HG03159 (cell line): Measurements from ENCODE around the gene ZNF214.

Source experiments
- ATAC-seq: cut with Tn5 transposase; IDR thresholded peaks from one replicate; pipeline ENCODE4 v1.9.1; 2021; ENCODE audit warnings: mild to moderate bottlenecking, moderate library complexity; ENCODE audit not compliant: unreplicated experiment

ZNF214 gene

DNA sequence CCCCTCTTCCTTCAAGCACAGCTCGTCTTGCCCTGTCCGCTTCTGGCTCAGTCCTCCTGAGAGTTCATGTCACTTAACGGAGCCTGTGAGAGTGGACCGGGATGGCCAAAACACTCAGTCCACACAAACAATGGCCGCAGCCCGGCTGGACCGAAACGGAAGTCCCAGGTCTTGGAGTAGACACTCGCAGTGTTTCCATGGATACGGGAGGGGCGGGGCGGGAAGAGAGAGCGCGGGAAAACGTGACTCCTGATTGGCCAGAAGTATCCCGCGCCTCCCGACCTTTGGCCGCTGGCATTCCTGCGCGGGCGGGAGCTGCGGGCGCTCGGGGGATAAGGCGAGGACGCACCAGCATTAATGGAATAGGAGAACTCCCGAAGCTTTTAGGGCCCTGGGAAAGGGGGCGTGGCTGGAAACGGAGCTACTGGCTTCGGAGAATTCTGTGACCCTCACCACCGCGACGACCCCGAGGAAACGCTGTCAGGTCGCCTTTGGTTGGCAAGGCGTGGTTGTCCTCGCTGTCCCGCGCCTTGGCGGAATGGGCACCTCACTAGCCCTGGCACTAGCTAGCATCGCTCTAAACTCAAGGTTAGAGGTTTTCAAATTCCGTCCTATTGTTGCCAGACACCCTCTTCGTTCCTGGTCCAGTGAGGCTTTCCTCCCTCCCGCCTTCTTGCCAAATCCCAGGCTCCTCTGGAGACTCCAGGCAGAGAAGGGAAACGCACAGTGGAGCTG lies at the start of gene ZNF214, which contains the start of gene NLRP14:
TSS of gene ZNF214 (minus strand) at position 164 of the 735 bp plus-strand sequence. CDS start 17,511 bp downstream, outside the sequence.
TSS of gene NLRP14 (plus strand) at position 297 of the 735 bp plus-strand sequence. CDS start 18,108 bp downstream, outside the sequence.
- no peak for ATAC-seq

DNA sequence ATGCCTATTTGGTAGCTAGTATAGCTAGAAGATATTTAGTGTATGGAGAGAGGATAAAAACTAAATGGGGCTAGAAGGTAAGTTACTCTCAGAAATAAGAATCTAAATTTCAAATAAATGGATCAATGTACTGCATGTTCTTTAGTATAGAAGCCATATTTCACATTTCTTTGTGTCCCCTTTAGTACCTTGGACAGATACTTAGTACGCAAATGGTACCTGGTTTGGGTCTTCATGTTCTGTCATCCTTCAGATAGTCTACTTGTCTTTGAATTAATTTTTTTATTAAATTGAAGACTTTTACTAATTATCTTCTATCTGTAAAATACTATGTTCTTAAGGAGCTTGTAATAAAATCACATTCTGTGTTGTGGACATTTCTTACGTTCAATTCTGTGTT lies 42.4 kb upstream of the ZNF214 start:
- no peak for ATAC-seq

DNA sequence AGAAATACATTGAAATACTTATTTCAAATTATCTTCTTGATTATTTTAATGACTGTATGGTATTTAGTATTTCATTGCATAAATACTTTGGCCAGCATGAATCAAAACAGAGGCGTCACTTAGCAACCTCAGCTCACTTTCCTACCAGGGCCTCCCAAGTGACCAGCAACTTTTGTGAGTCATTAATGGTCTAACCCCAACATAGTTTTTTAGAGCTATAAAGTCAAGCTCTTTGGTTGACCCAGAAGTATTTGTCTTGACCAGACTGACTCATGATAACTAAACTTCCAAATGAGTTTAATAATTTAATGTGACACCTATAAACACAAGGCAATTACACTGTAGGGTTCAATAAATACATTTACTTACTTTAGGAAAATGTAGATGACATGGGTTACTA lies 40.7 kb upstream of the ZNF214 start:
- no peak for ATAC-seq

DNA sequence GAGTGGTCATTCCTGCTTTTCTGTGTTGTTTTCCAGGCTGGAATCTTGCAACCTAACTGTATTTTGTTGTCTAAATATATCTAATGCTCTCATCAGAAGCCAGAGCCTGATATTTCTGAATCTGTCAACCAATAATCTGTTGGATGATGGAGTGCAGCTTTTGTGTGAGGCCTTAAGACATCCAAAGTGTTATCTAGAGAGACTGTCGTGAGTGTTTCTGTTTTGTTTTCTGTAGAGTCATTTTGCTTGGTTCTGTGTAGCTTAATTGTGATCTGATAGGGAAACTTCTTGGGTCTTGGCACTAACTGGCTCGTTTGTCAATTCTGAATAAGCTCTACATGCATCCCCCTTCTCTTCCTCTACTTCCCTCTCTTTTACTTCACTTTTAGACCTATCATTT lies 37.5 kb upstream of the ZNF214 start:
- no peak for ATAC-seq

DNA sequence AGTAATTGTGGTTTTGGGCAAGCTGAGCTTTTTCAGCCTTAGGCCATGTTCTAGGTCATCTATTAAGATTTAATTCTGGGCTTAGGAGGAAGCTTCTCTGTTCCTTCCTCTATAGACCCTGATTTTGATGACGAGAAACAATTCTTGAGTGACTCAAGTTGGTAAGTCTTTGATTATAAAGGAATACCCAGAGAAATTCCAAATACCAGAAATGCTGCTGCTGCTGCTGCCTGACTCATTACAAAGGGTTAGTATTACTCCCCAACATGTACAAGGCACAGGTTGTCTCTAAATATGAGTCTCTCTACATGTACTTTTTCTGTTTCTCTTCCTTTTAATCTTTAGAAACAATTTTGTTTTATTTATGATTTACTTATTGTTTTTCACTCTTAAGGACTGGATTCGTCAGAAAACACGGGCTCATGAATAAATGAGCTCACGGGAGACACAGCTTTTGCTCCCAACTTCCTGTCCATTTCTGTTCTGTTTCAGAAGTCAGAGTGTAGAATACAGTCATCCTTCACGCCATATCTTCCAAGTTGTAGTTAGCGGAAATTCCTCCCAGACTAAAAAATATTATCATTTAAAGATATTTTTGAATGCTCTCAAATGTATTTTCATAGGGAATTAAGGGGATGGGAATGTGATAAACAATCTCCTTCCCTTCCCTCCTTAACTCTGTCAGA lies 36.8 kb upstream of the ZNF214 start:
- no peak for ATAC-seq

DNA sequence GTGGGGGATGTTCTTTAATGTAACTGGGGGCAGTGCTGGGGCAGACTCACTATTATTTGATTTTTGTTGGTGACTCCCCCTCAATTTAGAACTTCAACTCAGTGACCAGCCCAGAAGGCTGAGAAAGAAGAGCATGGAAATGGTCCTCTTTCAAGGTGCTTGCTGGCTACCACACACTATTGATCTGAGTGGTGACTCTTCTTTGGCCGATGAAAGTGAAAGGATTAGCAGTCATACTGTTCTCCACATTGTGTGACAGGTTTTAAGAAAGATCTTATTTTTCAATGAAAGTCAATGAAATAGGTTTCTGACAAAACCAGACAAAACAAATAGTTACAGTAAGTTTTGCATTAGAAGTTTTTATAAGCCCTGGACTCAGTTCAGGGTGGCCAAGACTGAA lies 30.0 kb upstream of the ZNF214 start:
- no peak for ATAC-seq

DNA sequence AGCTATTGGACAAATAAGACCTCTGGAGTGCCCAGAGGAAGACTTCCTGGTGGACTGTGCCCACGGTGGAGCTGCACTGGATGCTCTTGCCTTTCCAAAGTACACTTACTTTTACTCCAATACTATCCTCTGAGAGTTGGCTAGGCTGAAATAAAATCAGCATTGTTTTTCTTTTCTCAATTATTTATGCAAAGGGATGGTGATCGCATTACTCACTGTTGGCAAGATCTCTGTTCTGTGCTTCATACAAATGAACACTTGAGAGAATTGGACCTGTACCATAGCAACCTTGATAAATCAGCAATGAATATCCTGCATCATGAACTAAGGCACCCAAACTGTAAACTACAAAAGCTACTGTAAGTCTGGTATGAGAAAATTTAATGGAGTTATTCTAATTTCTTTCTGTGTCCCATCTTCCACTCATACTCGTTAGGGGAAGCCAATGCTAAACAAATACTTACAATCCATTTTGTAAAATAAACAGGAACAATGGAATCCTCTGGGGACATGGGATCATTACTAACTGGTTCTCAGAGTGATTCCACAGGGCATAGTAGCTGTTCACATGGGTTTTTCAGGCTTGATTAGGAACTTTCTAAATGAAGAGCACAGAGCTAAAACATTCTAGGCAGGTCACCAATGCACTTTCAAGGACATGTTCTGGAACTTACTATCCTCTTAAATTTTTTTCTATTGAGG lies 26.5 kb upstream of the ZNF214 start:
- ATAC-seq, result no peak

DNA sequence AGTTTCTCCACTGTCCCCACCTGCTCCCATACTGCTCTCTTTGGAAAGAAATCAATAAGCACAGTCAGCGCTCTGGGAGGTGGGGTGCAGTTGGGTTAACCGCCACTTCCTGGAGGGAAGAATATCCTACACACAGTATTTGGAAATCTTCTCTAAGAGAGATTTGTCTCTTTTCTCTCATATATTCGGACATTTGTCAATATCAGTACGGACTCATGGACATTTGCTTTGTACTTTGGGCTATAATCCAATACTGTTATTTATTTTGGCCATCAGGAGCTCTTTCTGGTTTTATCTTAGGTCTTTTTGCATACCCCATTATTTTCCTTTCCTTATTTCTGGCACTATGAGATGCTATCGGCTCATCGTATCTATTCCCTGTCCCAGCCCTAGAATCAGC lies 13.9 kb upstream of the ZNF214 start:
- ATAC-seq, result no peak

DNA sequence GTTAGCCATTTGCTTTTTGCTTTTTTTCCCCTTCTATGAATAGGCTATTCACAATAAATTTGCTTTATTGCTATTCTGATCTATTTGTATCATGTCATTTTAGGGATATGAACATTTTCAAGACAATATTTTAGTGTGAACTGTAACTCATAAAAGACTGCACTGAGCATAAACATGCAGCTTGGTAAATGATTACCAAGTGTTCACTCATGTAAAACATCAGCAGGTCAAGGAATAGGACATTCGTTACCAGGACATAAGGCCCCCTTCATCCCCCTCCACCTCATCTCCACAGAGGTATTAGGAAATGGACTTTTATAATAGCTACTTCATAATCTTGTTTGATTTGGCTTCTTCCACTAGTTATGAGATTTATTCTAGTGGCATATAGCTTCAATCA lies 12.5 kb upstream of the ZNF214 start:
- no peak for ATAC-seq

DNA sequence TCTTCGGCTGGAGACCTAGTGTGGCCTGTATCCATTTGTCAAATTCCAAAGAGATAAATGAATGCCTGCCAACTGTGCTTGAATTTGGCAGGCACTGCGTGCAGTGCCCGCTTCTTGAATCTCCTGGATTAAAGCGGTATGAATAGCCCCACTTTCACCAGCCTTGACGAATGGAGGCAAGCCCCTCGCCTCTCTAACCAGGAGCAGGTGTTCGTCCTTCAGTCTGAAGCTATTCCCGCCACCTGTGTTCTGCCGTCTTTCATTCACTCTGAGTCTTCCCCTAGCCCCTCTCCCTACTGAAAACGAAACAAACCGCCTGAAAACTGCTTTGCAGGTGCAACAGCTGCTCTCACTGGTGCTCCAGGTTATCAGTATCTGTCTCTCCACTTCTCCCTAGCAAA lies 11.3 kb upstream of the ZNF214 start:
- no peak for ATAC-seq

DNA sequence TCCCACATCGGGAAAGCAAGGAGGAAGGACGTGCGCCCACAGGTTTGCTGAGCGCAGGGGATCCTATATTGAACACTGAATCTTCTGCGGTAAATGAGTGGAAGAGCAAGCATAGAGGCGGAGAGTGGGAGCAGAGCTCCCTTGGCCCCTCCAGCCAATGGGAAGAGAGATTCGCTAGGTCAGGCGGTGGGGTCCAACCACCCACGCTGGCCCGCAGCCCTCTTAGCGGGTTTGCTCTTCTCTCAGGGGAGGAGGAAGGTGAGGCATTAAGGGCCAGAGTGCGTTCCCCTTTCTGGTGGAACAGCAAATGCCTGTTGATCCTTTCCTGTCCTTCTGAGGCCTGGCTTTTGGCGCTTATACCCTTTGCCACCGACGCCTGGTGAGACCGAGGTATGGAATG lies 10.7 kb upstream of the ZNF214 start:
- no peak for ATAC-seq

DNA sequence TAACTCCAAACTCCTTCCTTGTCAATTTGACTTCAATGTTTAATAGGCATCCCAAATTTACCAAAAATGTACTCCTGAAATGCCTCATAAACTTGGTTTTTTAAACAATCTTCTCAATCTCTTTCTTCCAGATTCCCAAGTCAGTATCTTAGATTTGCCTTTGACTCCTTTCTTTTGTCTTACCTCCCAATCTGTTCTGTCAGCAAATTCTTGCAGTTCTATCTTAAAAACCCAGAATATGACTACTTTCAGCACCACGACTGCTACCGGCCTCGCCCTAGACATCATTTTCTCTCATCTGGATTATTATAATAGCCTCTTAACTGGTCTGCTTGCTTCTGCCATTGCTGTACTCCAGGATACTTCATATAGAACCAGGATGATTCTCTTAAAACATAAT lies 8.0 kb upstream of the ZNF214 start:
- ATAC-seq, result no peak

DNA sequence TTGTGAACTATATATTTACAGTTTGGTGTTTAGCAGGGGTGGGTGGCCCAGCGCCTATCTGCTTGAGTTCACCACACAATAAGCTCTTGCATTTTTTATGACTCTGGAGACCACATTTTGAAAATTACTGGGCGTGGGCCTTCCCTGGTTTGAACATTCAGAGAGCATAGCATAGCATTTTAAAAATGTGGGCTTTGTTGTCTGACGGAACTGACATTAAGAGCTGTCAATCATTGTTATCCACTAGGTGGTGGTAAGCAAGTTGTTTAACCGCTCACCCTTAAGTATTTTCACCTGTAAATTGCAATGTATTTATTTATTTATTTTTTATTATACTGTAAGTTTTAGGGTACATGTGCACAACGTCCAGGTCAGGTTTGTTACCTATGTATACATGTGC lies 1.2 kb upstream of the ZNF214 start:
- ATAC-seq, result no peak

DNA sequence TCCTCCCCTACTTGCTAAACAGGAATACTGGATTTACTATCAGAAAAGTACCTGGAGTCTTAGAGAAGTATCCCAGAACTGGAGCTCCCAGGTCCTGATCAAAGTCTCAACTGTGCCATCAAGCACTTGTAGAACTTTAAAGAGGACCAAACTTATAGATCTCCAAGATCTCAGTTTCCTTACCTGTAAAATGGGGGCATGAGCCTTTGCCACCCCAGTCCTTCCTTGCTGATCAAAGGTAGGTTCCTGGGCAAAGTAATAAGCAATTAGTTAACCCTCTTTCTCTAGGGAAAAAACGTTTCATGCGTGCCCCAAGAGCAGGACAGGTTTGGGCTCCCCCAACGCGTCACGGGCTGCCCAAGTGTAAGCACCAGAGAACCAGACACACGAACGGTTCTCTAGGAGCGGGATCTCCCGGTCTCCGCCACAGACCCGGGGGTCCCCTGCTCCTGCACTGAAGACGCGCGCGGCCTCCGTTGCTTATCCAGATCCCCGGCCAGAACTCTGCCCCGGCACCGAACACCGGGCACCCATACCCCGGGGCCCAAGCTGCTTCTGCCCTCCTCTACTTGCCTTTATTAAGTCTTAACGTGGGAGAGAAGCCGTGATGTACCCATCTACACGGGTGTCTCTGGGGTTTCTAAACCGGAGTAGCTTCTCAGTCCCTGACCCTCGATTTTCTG lies 505 bp downstream of the ZNF214 start:
- no peak for ATAC-seq

DNA sequence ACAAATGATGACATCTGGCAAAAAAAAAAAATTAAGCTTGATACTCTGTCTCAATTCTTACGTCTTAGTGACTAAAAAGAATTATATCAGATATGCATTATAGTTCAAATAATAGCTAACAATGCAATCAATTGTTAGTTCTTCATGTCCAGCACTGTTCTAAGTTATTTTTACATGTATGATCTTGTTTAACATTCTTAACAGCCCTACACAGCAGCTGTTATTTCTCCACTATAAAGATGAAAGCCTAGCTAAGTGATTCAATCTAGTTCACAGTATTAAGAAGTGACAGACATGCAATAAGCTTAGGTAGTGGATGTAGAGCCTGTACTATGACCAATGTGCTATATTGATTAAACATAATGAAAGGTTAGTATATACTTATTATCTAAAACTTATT lies 4.1 kb downstream of the ZNF214 start:
- ATAC-seq, result no peak

DNA sequence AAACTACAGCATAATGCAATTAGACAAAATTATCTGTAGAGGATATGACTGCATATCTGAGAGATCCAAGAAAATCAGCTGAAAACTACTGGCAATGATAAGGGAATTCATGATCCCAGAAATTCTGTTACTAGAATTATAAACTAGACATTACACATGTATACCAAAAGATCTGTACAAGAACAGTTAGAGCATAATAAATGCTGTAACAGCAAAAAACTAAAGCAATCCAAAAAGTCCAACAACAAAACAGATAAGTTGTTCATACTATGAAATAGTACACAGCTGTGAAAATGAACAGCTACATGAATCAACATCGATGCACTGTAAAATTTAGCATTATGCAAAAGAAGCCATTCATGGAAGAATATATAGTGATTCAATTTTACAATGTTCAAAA lies 6.0 kb downstream of the ZNF214 start:
- ATAC-seq, result no peak

DNA sequence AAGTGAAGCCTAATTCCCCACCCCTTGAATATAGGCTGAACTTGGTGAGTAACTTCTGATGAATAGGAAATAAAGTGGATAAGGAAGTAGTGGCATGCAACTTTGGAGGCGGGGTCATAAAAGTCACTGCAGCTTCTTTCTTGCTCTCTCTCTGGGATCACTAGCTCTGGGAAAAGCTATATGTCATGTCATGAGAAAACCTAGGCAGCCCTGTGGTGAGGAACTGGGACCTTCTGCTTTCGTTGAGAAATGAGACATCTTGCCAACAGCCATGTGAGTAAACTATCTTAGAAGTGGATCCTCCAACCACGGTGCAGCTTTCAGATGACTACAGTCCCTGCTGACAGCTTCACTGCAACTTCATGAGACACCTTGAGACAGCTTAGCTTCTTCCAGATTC lies 15.7 kb downstream of the ZNF214 start:
- no peak for ATAC-seq

DNA sequence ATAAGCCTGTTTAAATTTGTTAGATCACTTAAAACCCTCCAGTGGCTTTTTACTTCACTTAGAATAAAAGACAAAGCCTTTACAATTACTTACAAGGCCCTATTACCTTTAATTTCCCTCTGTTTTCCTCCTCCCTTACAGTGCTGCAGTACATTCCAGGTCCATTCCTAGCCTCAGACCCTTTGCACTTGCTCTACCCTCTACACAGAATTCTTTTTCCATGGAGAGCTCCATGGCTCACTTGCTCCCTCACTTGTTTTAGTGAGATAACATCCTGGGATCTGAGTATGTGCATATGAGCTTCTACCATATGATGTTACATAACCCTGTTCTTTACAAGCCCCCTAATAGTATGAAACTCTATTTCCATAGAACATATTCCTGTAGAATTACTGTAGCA lies 24.4 kb downstream of the ZNF214 start:
- no peak for ATAC-seq

DNA sequence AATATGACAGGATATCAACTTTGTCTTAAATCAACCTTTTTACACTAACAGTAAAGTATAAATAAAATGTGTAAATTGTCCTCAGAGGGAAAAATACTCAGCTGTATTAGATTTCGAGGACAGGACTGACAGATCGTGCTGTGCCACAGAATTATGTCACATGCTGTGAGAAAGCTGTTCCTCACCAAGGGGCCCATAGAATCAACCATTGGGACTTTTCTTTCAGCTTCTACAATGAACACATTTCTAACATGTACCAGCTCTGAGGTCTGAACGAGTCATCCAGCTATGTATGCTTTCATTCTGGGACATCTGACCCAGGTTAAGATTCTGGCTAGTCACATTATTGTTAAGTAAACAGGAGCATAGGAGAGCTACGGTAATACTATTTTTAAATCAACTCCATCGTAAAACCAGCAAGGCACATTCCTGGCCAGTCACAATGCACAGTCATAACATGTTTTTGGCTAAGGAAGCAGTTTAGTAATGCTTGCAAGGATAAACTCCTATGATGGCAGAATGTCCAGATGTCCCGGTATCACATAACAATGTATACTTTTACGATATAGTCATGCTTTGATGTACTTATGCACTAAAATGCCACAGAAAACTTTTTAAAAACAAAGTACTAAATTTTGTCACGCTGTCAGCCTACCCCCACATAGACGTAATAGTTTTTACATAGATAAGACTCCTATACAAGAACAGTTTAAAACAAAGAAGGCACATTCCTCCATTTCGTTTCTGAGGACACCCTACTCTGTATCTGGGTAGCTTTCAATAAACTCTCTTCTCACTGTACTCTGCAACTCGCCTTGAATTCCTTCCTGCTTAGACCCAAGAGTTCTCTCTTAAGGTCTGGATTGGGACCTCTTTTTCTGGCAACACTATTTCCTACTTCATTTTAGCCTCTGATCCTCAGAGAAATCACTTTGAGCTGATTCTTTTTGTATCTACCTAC lies 27.4 kb downstream of the ZNF214 start:
- no peak for ATAC-seq

DNA sequence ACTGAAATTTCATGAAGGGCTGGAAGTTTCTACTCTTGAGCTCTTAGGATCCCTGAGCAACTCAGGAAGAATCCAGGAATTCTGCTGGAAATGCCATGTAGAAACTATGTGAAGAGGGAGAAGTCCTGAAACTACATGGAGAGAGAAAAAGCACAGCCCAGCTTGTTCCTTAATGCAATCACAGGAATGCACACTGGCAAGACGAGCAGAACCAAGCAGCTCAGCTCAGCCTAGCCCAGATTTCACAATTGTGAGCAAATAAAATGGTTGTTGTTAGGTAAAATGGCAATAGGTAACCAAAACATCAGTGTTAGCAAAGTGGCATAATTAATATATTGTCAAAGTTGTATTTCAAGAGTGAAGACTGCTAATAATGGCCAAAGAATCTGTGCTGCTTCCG lies 28.1 kb downstream of the ZNF214 start:
- ATAC-seq, result no peak
